Ishikawa (cell line): Measurements from ENCODE around the gene ZNF653.

Experiments used
- CEBPB ChIP-seq: IDR thresholded peaks from 2 replicates; pipeline ENCODE4 v1.6.1; 2012
- CREB1 ChIP-seq: IDR thresholded peaks from 2 replicates; pipeline ENCODE4 v1.6.1; 2012; ENCODE audit warnings: low read depth
- EGR1 ChIP-seq: IDR thresholded peaks from 2 replicates; pipeline ENCODE4 v1.6.1; 2012
- EP300 ChIP-seq: IDR thresholded peaks from 2 replicates; pipeline ENCODE4 v1.6.1; 2012; ENCODE audit warnings: borderline replicate concordance
- FOXM1 ChIP-seq: IDR thresholded peaks from 2 replicates; pipeline ENCODE4 v1.6.1; 2012; ENCODE audit warnings: low read depth, borderline replicate concordance
- NFIC ChIP-seq: IDR thresholded peaks from 2 replicates; pipeline ENCODE4 v1.6.1; 2012
- RAD21 ChIP-seq: IDR thresholded peaks from 2 replicates; pipeline ENCODE4 v1.6.1; 2012; ENCODE audit warnings: low read depth
- TAF1 ChIP-seq: IDR thresholded peaks from 2 replicates; pipeline ENCODE4 v1.6.1; 2012; ENCODE audit warnings: low read depth, mild to moderate bottlenecking
- TCF12 ChIP-seq: IDR thresholded peaks from 2 replicates; pipeline ENCODE4 v1.6.1; 2012; ENCODE audit warnings: low read depth
- YY1 ChIP-seq: IDR thresholded peaks from 2 replicates; pipeline ENCODE4 v1.6.1; 2012; ENCODE audit warnings: low read depth
- ZBTB7A ChIP-seq: IDR thresholded peaks from 2 replicates; pipeline ENCODE4 v1.6.1; 2012; ENCODE audit warnings: low read depth
- TF ChIP-seq, protein P1 (sequence below): IDR thresholded peaks from 2 replicates; pipeline ENCODE4 v1.6.1; 2012; ENCODE audit warnings: low read depth, mild to moderate bottlenecking
- TF ChIP-seq, protein P2 (sequence below): IDR thresholded peaks from 2 replicates; pipeline ENCODE4 v1.6.1; 2012
- TF ChIP-seq, protein P3 (sequence below): IDR thresholded peaks from 2 replicates; pipeline ENCODE4 v1.6.1; 2012

DNA sequence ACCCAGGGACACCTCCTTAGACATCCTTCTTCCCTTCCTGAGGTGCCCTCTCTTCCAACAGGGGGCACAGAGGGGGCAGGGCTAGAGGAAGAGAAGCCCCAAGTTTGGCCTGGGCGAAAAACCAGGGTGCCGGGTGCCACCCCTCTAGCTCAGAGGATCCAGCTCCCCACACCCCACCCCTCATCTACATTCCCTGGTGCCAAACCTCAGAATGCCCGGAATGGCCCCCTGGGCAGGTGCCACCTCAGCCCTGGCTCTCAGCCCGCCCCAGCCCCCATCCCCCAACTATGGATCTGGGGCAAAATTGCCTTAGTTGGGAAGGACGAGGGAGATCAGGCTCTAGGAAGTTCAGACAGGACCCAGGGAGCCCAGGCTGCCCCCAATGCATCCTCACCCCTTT lies 35.0 kb upstream of the ZNF653 start:
- TF ChIP-seq EP300 = no peak
- TF ChIP-seq YY1 = no peak
- TF ChIP-seq TAF1 = no peak
- TF ChIP-seq EGR1 = no peak
- TF ChIP-seq TCF12 = no peak
- TF ChIP-seq, protein P1, sequence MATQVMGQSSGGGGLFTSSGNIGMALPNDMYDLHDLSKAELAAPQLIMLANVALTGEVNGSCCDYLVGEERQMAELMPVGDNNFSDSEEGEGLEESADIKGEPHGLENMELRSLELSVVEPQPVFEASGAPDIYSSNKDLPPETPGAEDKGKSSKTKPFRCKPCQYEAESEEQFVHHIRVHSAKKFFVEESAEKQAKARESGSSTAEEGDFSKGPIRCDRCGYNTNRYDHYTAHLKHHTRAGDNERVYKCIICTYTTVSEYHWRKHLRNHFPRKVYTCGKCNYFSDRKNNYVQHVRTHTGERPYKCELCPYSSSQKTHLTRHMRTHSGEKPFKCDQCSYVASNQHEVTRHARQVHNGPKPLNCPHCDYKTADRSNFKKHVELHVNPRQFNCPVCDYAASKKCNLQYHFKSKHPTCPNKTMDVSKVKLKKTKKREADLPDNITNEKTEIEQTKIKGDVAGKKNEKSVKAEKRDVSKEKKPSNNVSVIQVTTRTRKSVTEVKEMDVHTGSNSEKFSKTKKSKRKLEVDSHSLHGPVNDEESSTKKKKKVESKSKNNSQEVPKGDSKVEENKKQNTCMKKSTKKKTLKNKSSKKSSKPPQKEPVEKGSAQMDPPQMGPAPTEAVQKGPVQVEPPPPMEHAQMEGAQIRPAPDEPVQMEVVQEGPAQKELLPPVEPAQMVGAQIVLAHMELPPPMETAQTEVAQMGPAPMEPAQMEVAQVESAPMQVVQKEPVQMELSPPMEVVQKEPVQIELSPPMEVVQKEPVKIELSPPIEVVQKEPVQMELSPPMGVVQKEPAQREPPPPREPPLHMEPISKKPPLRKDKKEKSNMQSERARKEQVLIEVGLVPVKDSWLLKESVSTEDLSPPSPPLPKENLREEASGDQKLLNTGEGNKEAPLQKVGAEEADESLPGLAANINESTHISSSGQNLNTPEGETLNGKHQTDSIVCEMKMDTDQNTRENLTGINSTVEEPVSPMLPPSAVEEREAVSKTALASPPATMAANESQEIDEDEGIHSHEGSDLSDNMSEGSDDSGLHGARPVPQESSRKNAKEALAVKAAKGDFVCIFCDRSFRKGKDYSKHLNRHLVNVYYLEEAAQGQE = no peak
- no peak for TF ChIP-seq CEBPB
- no peak for TF ChIP-seq RAD21
- TF ChIP-seq CREB1 = no peak
- TF ChIP-seq ZBTB7A = no peak
- TF ChIP-seq, protein P2, sequence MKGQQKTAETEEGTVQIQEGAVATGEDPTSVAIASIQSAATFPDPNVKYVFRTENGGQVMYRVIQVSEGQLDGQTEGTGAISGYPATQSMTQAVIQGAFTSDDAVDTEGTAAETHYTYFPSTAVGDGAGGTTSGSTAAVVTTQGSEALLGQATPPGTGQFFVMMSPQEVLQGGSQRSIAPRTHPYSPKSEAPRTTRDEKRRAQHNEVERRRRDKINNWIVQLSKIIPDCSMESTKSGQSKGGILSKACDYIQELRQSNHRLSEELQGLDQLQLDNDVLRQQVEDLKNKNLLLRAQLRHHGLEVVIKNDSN = no peak
- TF ChIP-seq NFIC = 0 out of 2 replicates have a peak, but pooled peaks have one; percentile 23
- no peak for TF ChIP-seq FOXM1
- TF ChIP-seq, protein P3, sequence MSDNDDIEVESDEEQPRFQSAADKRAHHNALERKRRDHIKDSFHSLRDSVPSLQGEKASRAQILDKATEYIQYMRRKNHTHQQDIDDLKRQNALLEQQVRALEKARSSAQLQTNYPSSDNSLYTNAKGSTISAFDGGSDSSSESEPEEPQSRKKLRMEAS = no peak
